Prostate gland (tissue), 2 donors: ENCODE measurements around the gene ADGRB3. TPM values are rescaled to one million over a fixed set of nuclear protein-coding genes. Genes with fewer than 3 reads are reported as not detected.
"Not testable (repeated sequence)": the region's sequence is repeated elsewhere in the genome, so short reads cannot be mapped to it uniquely, and the experiment has no call there.

Experiments
- DNase-seq: peaks from one replicate; pipeline ENCODE4 v3.0.0-alpha.2; 2019; ENCODE audit warnings: low spot score
- H3K27ac ChIP-seq, 2 donors: fragments of 200-600 bp; sonication (generic); 2 replicates each; pipeline ENCODE4 v1.5.1; 2017 to 2019
- H3K27me3 ChIP-seq: fragments of 200-600 bp; sonication (generic); replicated peaks from 2 replicates; pipeline ENCODE4 v1.5.1; 2019; ENCODE audit not compliant: insufficient read depth
- H3K36me3 ChIP-seq, 2 donors: fragments of 200-600 bp; sonication (generic); 1 replicate in 1 of 2; 2 replicates in 1 of 2; pipeline versions ENCODE4 v1.5.1 to v1.8.1; 2017 to 2019
- H3K4me1 ChIP-seq: fragments of 200-600 bp; sonication (generic); replicated peaks from 2 replicates; pipeline ENCODE4 v1.5.1; 2019
- H3K4me3 ChIP-seq, 2 donors: fragments of 200-600 bp; sonication (generic); 2 replicates each; pipeline ENCODE4 v1.5.1; 2017 to 2019
- H3K9me3 ChIP-seq: fragments of 200-600 bp; sonication (generic); 2 replicates; pipeline ENCODE4 v1.5.1; 2017
- POLR2A ChIP-seq: fragments of 450-650 bp; IDR thresholded peaks from one replicate; pipeline ENCODE4 v1.6.1; 2016; ENCODE audit warnings: antibody characterized with exemption, mild to moderate bottlenecking
- POLR2AphosphoS5 ChIP-seq: sonication (generic); formaldehyde crosslinking; IDR thresholded peaks from one replicate; pipeline ENCODE4 v1.6.1; 2017; ENCODE audit warnings: antibody characterized with exemption
- WGBS: methylation state at CpG from one replicate; pipeline ENCODE4 v1.1.5; 2018; 5-methylcytosine and 5-hydroxymethylcytosine counted together
- intact Hi-C: fragments of 100-400 bp; cut with DNase I; formaldehyde crosslinking; loops from one replicate; pipeline ENCODE4 v1.14.2; 2022
- small RNA-seq, 2 donors: library from RNA; depleted of rRNA; stranded (forward); fragments of <200 nt; gene quantifications; one replicate each; pipeline ENCODE3, GENCODE V24; 2016
- total RNA-seq, 2 donors: library from RNA; depleted of rRNA; stranded (reverse); fragments of >200 nt; gene quantifications; one replicate each; pipeline ENCODE4 v1.1.0, GENCODE V29; 2016
- TF ChIP-seq, protein P1 (sequence below), 4 experiments: fragments of 200-600 bp in 2 of 4; fragments of 450-650 bp in 2 of 4; sonication (generic) in 2 of 4; IDR thresholded peaks; 1 replicate in 3 of 4; 2 replicates in 1 of 4; pipeline ENCODE4 v1.5.1; 2016 to 2019; ENCODE audit warnings: antibody characterized with exemption in 4 of 4, mild to moderate bottlenecking in 2 of 4, moderate library complexity in 2 of 4

Gene ADGRB3
- total RNA-seq, 2 donors from 2014 or later, result 0.59 to 3.1 TPM

DNA sequence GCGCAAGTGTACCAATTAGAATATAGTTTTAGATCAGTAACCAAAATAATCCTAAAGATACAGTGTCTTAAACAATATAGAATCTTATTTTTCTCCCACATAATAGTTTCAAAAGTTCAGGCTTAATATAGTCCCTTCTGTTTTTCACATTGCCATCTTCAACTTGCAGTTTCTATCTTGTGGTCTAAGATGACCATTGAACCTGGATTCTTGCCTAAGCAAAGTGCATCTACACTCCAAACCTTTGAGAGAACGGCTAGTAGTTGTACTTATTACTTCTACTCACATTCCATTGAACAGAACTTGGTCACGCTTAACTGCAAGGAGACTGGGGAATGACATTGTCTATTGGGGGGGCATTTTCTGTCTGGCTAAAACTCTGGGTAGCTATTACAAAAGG lies 788.7 kb downstream of the ADGRB3 start:
- no peaks in the 10 kb centered on the region for H3K27me3 ChIP-seq
- TF ChIP-seq, protein P1, sequence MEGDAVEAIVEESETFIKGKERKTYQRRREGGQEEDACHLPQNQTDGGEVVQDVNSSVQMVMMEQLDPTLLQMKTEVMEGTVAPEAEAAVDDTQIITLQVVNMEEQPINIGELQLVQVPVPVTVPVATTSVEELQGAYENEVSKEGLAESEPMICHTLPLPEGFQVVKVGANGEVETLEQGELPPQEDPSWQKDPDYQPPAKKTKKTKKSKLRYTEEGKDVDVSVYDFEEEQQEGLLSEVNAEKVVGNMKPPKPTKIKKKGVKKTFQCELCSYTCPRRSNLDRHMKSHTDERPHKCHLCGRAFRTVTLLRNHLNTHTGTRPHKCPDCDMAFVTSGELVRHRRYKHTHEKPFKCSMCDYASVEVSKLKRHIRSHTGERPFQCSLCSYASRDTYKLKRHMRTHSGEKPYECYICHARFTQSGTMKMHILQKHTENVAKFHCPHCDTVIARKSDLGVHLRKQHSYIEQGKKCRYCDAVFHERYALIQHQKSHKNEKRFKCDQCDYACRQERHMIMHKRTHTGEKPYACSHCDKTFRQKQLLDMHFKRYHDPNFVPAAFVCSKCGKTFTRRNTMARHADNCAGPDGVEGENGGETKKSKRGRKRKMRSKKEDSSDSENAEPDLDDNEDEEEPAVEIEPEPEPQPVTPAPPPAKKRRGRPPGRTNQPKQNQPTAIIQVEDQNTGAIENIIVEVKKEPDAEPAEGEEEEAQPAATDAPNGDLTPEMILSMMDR (IDR thresholded peaks at IDR 0.05), result no peak
- TF ChIP-seq POLR2AphosphoS5 (no peak), POLR2A (no peak)
- intact Hi-C loops, result no loop called here
- no peak overlapping the region for H3K27ac ChIP-seq
- no peak overlapping the region for H3K4me3 ChIP-seq
- 86% methylated on average over 3 of the region's 3 CpGs for WGBS
- no peaks in the 10 kb centered on the region for H3K36me3 ChIP-seq
- no peaks in the 10 kb centered on the region for H3K4me1 ChIP-seq
- no peaks in the 10 kb centered on the region for H3K9me3 ChIP-seq
- no peak for DNase-seq

DNA sequence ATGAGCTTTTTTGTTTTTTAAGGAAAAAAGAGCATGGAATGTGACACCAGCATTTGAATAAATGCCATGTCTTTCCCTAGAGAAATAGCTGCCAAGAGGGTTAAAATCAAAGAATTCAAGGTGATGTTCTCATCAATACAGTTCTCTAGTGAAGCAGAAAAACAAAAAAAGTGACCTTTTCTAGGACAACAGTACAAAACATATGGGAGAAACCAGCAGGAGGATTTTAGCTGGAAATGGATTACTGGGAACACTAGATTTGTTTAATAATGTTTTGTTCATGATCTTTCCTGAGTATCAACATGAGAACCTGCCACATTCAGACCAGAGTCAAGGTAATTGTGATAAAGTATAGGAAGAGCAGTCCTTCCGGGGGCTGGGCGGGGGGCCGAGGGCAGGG lies 789.5 kb downstream of the ADGRB3 start:
- WGBS, result 48% methylated on average over 3 of the region's 3 CpGs
- intact Hi-C loops, result no loop called here
- Histone ChIP-seq H3K27ac (no peak overlapping the region), H3K4me3 (no peak overlapping the region), H3K9me3 (no peaks in the 10 kb centered on the region), H3K27me3 (no peaks in the 10 kb centered on the region), H3K4me1 (no peaks in the 10 kb centered on the region), H3K36me3 (no peaks in the 10 kb centered on the region)
- no peak for TF ChIP-seq POLR2A
- TF ChIP-seq, protein P1 (IDR thresholded peaks at IDR 0.05), result no peak
- no peak for DNase-seq

DNA sequence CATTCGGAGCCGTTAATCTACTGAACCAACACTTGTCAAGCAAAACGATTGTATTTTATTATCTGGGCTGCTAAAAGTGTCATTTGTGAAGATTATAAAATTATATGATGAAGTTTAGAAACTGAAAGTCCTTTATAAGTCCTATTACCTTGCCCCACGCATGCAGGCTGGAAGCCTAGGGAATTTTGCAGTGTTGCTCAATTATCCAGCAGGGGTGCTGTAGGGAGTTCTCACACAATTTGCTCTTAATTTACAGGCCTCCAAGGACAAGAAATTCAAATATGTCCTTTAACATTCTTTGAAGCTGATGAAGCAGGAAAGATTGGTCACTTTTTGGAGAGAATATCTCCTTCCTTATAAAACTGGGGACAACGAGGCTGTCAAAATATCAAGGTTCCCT lies 792.8 kb downstream of the ADGRB3 start:
- Histone ChIP-seq H3K36me3 (no peaks in the 10 kb centered on the region), H3K4me3 (no peak overlapping the region), H3K9me3 (no peaks in the 10 kb centered on the region), H3K27ac (no peak overlapping the region), H3K4me1 (no peaks in the 10 kb centered on the region), H3K27me3 (no peaks in the 10 kb centered on the region)
- TF ChIP-seq, protein P1 (IDR thresholded peaks at IDR 0.05), result no peak
- TF ChIP-seq POLR2A (no peak), POLR2AphosphoS5 (no peak)
- 69% methylated on average over 5 of the region's 5 CpGs for WGBS
- intact Hi-C loops, result no loop called here
- no peak for DNase-seq

DNA sequence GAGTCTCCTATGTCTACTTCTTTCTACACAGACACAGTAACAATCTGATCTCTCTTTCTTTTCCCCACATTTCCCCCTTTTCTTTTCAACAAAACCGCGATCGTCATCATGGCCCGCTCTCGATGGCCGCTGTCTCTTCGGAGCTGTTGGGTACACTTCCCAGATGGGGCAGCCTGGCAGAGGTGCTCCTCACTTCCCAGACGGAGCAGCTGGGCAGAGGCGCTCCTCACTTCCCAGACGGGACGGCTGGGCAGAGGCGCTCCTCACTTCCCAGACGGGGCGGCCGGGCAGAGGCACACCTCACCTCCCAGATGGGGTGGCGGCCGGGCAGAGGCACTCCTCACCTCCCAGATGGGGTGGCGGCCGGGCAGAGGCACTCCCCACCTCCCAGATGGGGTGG lies 797.1 kb downstream of the ADGRB3 start:
- 85% methylated on average over 19 of the region's 19 CpGs for WGBS
- H3K27me3 ChIP-seq, H3K4me3 ChIP-seq, H3K36me3 ChIP-seq, H3K9me3 ChIP-seq, H3K4me1 ChIP-seq, intact Hi-C loops, DNase-seq, H3K27ac ChIP-seq: not testable (repeated sequence)

DNA sequence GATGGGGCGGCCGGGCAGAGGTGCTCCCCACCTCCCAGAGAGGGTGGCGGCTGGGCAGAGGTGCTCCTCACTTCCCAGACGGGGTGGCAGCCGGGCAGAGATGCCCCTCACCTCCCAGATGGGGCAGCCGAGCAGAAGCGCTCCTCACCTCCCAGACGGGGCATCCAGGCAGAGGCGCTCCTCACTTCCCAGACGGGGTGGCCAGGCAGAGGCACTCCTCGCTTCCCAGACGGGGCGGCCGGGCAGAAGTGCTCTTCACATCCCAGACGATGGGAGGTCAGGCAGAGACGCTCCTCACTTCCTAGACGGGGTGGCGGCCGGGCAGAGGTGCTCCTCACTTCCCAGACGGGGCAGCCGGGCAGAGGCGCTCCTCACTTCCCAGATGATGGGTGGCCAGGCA lies 798.0 kb downstream of the ADGRB3 start:
- H3K27ac ChIP-seq, H3K9me3 ChIP-seq, H3K27me3 ChIP-seq, DNase-seq, H3K36me3 ChIP-seq, H3K4me3 ChIP-seq, intact Hi-C loops, H3K4me1 ChIP-seq: not testable (repeated sequence)
- 85% methylated on average over 22 of the region's 22 CpGs for WGBS

DNA sequence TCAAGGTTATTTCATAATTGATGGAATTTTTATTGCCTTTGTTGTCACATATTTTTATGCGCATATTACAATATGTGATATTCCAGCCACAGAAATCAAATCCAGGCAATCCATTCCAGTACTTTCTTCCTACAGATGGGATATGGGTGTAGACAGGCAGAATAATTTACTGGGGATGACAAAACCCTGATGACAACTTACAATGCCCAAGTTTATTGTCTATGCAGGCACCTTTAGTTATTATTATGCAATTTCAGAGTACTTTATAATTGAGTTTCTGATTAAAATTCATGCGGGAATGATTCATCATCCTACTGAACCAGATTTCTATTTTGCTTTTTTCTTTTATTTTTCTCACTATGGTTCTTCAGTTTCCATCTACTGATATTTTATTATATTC lies 803.0 kb downstream of the ADGRB3 start:
- Histone ChIP-seq H3K4me1 (no peaks in the 10 kb centered on the region), H3K36me3 (no peaks in the 10 kb centered on the region), H3K27ac (no peak overlapping the region), H3K4me3 (no peak overlapping the region), H3K27me3 (no peaks in the 10 kb centered on the region), H3K9me3 (no peaks in the 10 kb centered on the region)
- WGBS, result 94% methylated on average over 2 of the region's 2 CpGs
- intact Hi-C loops, result no loop called here
- DNase-seq, result no peak
- TF ChIP-seq POLR2A (no peak), POLR2AphosphoS5 (no peak)
- TF ChIP-seq, protein P1 (IDR thresholded peaks at IDR 0.05), result no peak

Small RNA genes within 50 kb of the gene (small RNA-seq; reads per million reads assigned to genes)
- gene AL606923.1, result 0 reads per million in 2 donors
